Measurements from ENCODE around the gene DDX31. TPM values are rescaled to one million over a fixed set of nuclear protein-coding genes. Genes with fewer than 3 reads are reported as not detected.

DDX31 gene
- total RNA-seq, 1 experiment from 2014 or later: 26.2 TPM

- CTCF ChIA-PET: no interaction called here
Observed at GRCh38 chr9:132699956-132700355, 30.2 kb upstream of the DDX31 start.

More at GRCh38 chr9:132699956-132700355, 30.2 kb upstream of the DDX31 start:
- DNase-seq (ENCODE audit: low spot score): no peak
- Mint-ChIP-seq H3K27me3 (ENCODE audit: low read depth) (peaks cover 13% of the 10 kb centered on the region), H3K4me3 (no peak overlapping the region), H3K4me1 (no peaks in the 10 kb centered on the region), H3K36me3 (peaks cover 34% of the 10 kb centered on the region), H3K27ac (no peak overlapping the region), H3K9me3 (peaks cover 55% of the 10 kb centered on the region)
- TF ChIP-seq ERG (CRISPR knock-in tag; IDR thresholded peaks at IDR 0.05) (no peak), JAZF1 (CRISPR knock-in tag; IDR thresholded peaks at IDR 0.05) (no peak), ARID4B (CRISPR knock-in tag; IDR thresholded peaks at IDR 0.05; ENCODE audit: borderline replicate concordance) (no peak), TEAD1 (CRISPR knock-in tag; IDR thresholded peaks at IDR 0.05) (no peak), PRDM15 (CRISPR knock-in tag; IDR thresholded peaks at IDR 0.05) (no peak), NR1H2 (CRISPR knock-in tag; IDR thresholded peaks at IDR 0.05) (no peak), ZBTB21 (CRISPR knock-in tag; IDR thresholded peaks at IDR 0.05; ENCODE audit: borderline replicate concordance) (no peak), GTF2I (CRISPR knock-in tag; conservative IDR thresholded peaks at IDR 0.05) (no peak), MLX (CRISPR knock-in tag; IDR thresholded peaks at IDR 0.05) (no peak), ZNF263 (CRISPR knock-in tag; IDR thresholded peaks at IDR 0.05; ENCODE audit: low read depth) (no peak), TCF7 (CRISPR knock-in tag; IDR thresholded peaks at IDR 0.05; ENCODE audit: low read depth) (no peak), JUN (CRISPR knock-in tag; IDR thresholded peaks at IDR 0.05) (no peak), SMAD3 (CRISPR knock-in tag; IDR thresholded peaks at IDR 0.05; ENCODE audit: borderline replicate concordance) (no peak), ZNF281 (CRISPR knock-in tag; IDR thresholded peaks at IDR 0.05) (no peak), CREM (CRISPR knock-in tag; IDR thresholded peaks at IDR 0.05) (no peak), NR2C2 (CRISPR knock-in tag; IDR thresholded peaks at IDR 0.05) (no peak), CREB1 (CRISPR knock-in tag; IDR thresholded peaks at IDR 0.05) (no peak), AFF4 (CRISPR knock-in tag; IDR thresholded peaks at IDR 0.05; ENCODE audit: borderline replicate concordance) (no peak), ZNF232 (CRISPR knock-in tag; IDR thresholded peaks at IDR 0.05) (no peak), ZNF396 (CRISPR knock-in tag; IDR thresholded peaks at IDR 0.05; ENCODE audit: borderline replicate concordance) (no peak)
- ATAC-seq: no peak
- POLR2A ChIA-PET: no interaction called here

Measured in WTC11 (cell line).